HepG2 (cell line): ENCODE data around the gene KRTAP5-6. TPM values are rescaled to one million over a fixed set of nuclear protein-coding genes. Genes with fewer than 3 reads are reported as not detected.
A peak's percentile ranks its signal among the peaks of the same experiment; 100 is the strongest.

Source experiments
- ATAC-seq: fragments of 200-7000 bp; cut with Tn5 transposase; 3 replicates; pipeline ENCODE4 v1.9.1; 2020; ENCODE audit warnings: mild to moderate bottlenecking, moderate library complexity
- BruUV-seq: library from RNA; stranded (reverse); fragments of 400-500 nt; replicated peaks from 2 replicates; lab custom pipeline; 2021; lab: Mats Ljungman, UMichigan
- CTCF ChIA-PET: fragments of 300-600 bp; formaldehyde crosslinking; extraction: SDS; loops from one replicate; lab custom pipeline; 2021; ENCODE audit warnings: low total read pairs, inconsistent platforms, low intra/inter-chr PET ratio; lab: Yijun Ruan, JAX
- POLR2A ChIA-PET: fragments of 350-600 bp; sonication (Branson Sonifier 250); formaldehyde crosslinking; loops from one replicate; lab custom pipeline; 2020; ENCODE audit warnings: antibody characterized with exemption, inconsistent platforms; lab: Yijun Ruan, JAX
- DNase-seq: peaks from one replicate; pipeline ENCODE4 v3.0.0-alpha.2; 2015; ENCODE audit warnings: low spot score
- FAIRE-seq: peaks from 3 replicates; lab custom pipeline; 2011; peaks lifted over from hg19 to GRCh38; lab: Jason Lieb, UNC
- H2AFZ ChIP-seq: one replicate; pipeline ENCODE4 v1.6.1; 2011; ENCODE audit warnings: low read length, inconsistent platforms
- H3K27ac ChIP-seq: fragments of 300-600 bp; 3 replicates; pipeline ENCODE4 v1.8.0; 2011; ENCODE audit warnings: mixed run types, mild to moderate bottlenecking, mixed read lengths, low read length, inconsistent platforms; ENCODE audit not compliant: insufficient read depth; ENCODE audit errors: extremely low read length
- H3K27me3 ChIP-seq, 2 experiments: fragments of 200-600 bp in 1 of 2; 2 replicates in 1 of 2; 3 replicates in 1 of 2; pipeline versions ENCODE4 v1.6.0 to v1.8.0; 2011; ENCODE audit warnings: low read length in 2 of 2, mild to moderate bottlenecking in 2 of 2, moderate library complexity in 2 of 2, inconsistent platforms in 1 of 2; ENCODE audit not compliant: insufficient read depth in 2 of 2, control insufficient read depth in 1 of 2
- H3K36me3 ChIP-seq, 2 experiments: fragments of 200-600 bp in 1 of 2; replicated peaks in 1 of 2; 2 replicates in 1 of 2; 3 replicates in 1 of 2; pipeline versions ENCODE4 v1.5.1 to v1.8.0; 2011; ENCODE audit warnings: low read length in 2 of 2, inconsistent platforms in 1 of 2; ENCODE audit not compliant: insufficient read depth in 2 of 2, control insufficient read depth in 1 of 2
- H3K4me1 ChIP-seq: 2 replicates; pipeline ENCODE4 v1.5.1; 2012; ENCODE audit warnings: low read length, inconsistent platforms; ENCODE audit not compliant: insufficient read depth
- H3K4me2 ChIP-seq: 2 replicates; pipeline ENCODE4 v1.6.0; 2011; ENCODE audit warnings: low read depth, low read length, inconsistent platforms
- H3K4me3 ChIP-seq, 3 experiments: fragments of 200-600 bp in 1 of 3; sonication (generic), shearing (Covaris generic) in 1 of 3; replicated peaks in 1 of 3; 2 replicates each; pipeline ENCODE4 v1.5.1; 2011 to 2016; ENCODE audit warnings: low read length in 3 of 3, inconsistent platforms in 2 of 3, low read depth in 2 of 3, mild to moderate bottlenecking in 2 of 3, control low read depth in 1 of 3, mixed read lengths in 1 of 3; ENCODE audit not compliant: insufficient read depth in 1 of 3
- H3K79me2 ChIP-seq: one replicate; pipeline ENCODE4 v1.6.1; 2011; ENCODE audit warnings: low read length, inconsistent platforms; ENCODE audit not compliant: insufficient read depth
- H3K9ac ChIP-seq: 2 replicates; pipeline ENCODE4 v1.6.0; 2011; ENCODE audit warnings: mild to moderate bottlenecking, low read depth, low read length, inconsistent platforms; ENCODE audit not compliant: insufficient read depth
- H3K9me3 ChIP-seq: 2 replicates; pipeline ENCODE4 v1.5.1; 2012; ENCODE audit warnings: mild to moderate bottlenecking, low read length
- H4K20me1 ChIP-seq: 2 replicates; pipeline ENCODE4 v1.6.0; 2011; ENCODE audit warnings: inconsistent platforms, mild to moderate bottlenecking, low read length, moderate library complexity; ENCODE audit not compliant: insufficient read depth
- ATAD3A ChIP-seq: sonication (generic); formaldehyde crosslinking; IDR thresholded peaks from 2 replicates; pipeline ENCODE4 v1.4.0; 2020; ENCODE audit warnings: missing genetic modification reagents
- BCL6 ChIP-seq: IDR thresholded peaks from 2 replicates; pipeline ENCODE4 v1.6.1; 2016; ENCODE audit warnings: missing genetic modification reagents, missing compliant biosample characterization
- CAMTA2 ChIP-seq: sonication (generic); formaldehyde crosslinking; IDR thresholded peaks from 2 replicates; pipeline ENCODE4 v1.4.0; 2020; ENCODE audit warnings: mild to moderate bottlenecking, missing genetic modification reagents, borderline replicate concordance
- ETV5 ChIP-seq: IDR thresholded peaks from 2 replicates; pipeline ENCODE4 v1.6.1; 2018; ENCODE audit warnings: missing biosample characterization, missing genetic modification reagents, inconsistent platforms, borderline replicate concordance
- FOXA1 ChIP-seq, 2 experiments: fragments of 450-650 bp in 1 of 2; sonication (generic) in 1 of 2; formaldehyde crosslinking in 1 of 2; IDR thresholded peaks; 2 replicates each; pipeline versions ENCODE4 v1.4.0 to v1.6.1; 2016 to 2020; ENCODE audit warnings: missing genetic modification reagents in 1 of 2
- GATA4 ChIP-seq: sonication (generic); IDR thresholded peaks from 2 replicates; pipeline ENCODE4 v1.6.1; 2016; ENCODE audit warnings: antibody characterized with exemption, low read depth, borderline replicate concordance
- MTA1 ChIP-seq: sonication (generic); formaldehyde crosslinking; IDR thresholded peaks from 2 replicates; pipeline ENCODE4 v1.4.0; 2020; ENCODE audit warnings: missing genetic modification reagents, mild to moderate bottlenecking, borderline replicate concordance
- SIN3B ChIP-seq: fragments of 150-350 bp; IDR thresholded peaks from 2 replicates; pipeline ENCODE4 v1.6.1; 2014; ENCODE audit warnings: low read length
- ZBTB8A ChIP-seq: sonication (generic); formaldehyde crosslinking; IDR thresholded peaks from 2 replicates; pipeline ENCODE4 v1.4.0; 2020; ENCODE audit warnings: mild to moderate bottlenecking, low read depth, missing genetic modification reagents, borderline replicate concordance
- ZFP36L2 ChIP-seq: sonication (generic); formaldehyde crosslinking; IDR thresholded peaks from 2 replicates; pipeline ENCODE4 v1.4.0; 2020; ENCODE audit warnings: missing genetic modification reagents
- ZNF619 ChIP-seq: sonication (generic); formaldehyde crosslinking; IDR thresholded peaks from 2 replicates; pipeline ENCODE4 v1.4.0; 2020; ENCODE audit warnings: mild to moderate bottlenecking, missing genetic modification reagents
- ZNF780A ChIP-seq: sonication (generic); formaldehyde crosslinking; IDR thresholded peaks from 2 replicates; pipeline ENCODE4 v1.8.0; 2022; ENCODE audit warnings: mild to moderate bottlenecking, missing genetic modification reagents, moderate library complexity
- WGBS: methylation state at CpG from one replicate; pipeline ENCODE4 v1.1.6; 2017; ENCODE audit warnings: low lambda C conversion rate; 5-methylcytosine and 5-hydroxymethylcytosine counted together
- in situ Hi-C: cut with HindIII; loops from 2 replicates; pipeline ENCODE4 v1.10.0; 2017; ENCODE audit warnings: low pct_unique_long_range_greater_than_20kb; ENCODE audit not compliant: extremely low pct_ligation_motif_present
- intact Hi-C: fragments of 100-400 bp; cut with micrococcal nuclease; formaldehyde crosslinking; loops from one replicate; pipeline ENCODE4 v1.10.0; 2022; ENCODE audit not compliant: unreplicated experiment
- polyA plus RNA-seq, 8 experiments: library from polyadenylated mRNA; depleted of rRNA in 3 of 8; stranded (reverse) in 7 of 8; unstranded in 1 of 8; fragments of >200 nt; fragmentation: Illumina TruSeq in 4 of 8; extraction: Trizol in 4 of 8; gene quantifications; 2 replicates each; pipeline versions ENCODE4 v1.2.1 to v1.2.3, GENCODE V29; 2011 to 2016; ENCODE audit warnings: low read depth in 4 of 8, missing spikeins in 1 of 8, mixed read lengths in 1 of 8; ENCODE audit not compliant: insufficient read depth in 1 of 8
- total RNA-seq, 5 experiments: library from RNA; depleted of rRNA; stranded (reverse); fragments of >200 nt; fragmentation: Illumina TruSeq; extraction: Trizol; gene quantifications; 2 replicates each; pipeline ENCODE4 v1.2.3, GENCODE V29; 2016; ENCODE audit warnings: low read depth in 1 of 5
- TF ChIP-seq, protein P1 (sequence below): sonication (generic); formaldehyde crosslinking; IDR thresholded peaks from 2 replicates; pipeline ENCODE4 v1.4.0; 2020; ENCODE audit warnings: missing genetic modification reagents
- TF ChIP-seq, protein P2 (sequence below): sonication (generic); formaldehyde crosslinking; IDR thresholded peaks from 2 replicates; pipeline ENCODE4 v1.8.0; 2022; ENCODE audit warnings: mild to moderate bottlenecking, missing genetic modification reagents, borderline replicate concordance
- TF ChIP-seq, protein P3 (sequence below): sonication (generic); formaldehyde crosslinking; conservative IDR thresholded peaks from 2 replicates; pipeline ENCODE4 v1.4.0; 2020; ENCODE audit warnings: missing genetic modification reagents
- TF ChIP-seq, protein P4 (sequence below): sonication (generic); formaldehyde crosslinking; IDR thresholded peaks from 2 replicates; pipeline ENCODE4 v1.4.0; 2020; ENCODE audit warnings: mild to moderate bottlenecking, missing genetic modification reagents

Gene KRTAP5-6
- total and polyA plus RNA-seq, 2 of the 13 experiments (the other 11 are each of a cell fraction or from before 2014, with no cell fraction given): not detected

DNA sequence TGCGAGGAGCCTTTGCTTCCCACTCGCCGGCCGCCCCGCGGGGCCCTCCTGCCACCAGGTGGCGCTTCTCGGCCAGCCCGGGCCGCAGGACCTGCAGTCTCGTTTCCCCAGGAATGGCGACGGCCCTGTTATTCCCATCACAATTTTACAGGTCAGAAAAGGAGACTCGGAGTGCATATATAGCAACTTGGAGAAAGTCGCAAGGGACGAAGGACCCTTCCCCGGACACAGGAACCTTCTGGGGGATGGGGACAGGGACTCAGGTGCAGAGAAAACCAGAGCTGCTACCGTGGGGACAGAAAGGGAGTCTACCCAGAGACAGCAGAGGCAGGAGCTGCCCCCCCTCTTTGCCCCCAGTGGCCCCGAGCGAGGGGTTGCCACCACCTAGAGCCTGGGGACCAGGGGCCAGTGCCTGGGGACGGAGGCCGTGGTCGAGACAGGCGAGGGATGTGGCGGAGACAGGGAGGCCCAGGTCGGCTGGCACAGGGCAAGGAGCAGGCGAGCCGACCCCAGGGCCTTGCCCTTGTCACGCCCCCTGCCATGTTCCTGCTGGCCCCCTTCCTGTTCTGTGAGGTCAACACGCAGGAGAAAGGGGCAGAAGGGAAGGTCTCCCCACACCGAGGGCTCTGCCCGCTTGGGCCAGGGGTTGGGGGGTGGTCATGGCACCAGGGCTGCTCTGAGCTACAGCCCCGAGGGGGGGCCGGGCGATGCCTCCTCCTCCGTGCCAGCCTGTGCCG, 3.5 kb upstream of the KRTAP5-6 start:
- Histone ChIP-seq H3K4me1 (peaks cover 76% of the 10 kb centered on the region), H3K27me3 (peaks cover 0 to 3% of the 10 kb centered on the region in 2 experiments; a peak in 3 of 5 replicates), H3K9ac (peak overlapping the region; percentile 73), H3K9me3 (no peaks in the 10 kb centered on the region), H3K79me2 (peaks cover 2% of the 10 kb centered on the region), H3K4me2 (peak overlapping the region; percentile 65), H2AFZ (no peak overlapping the region), H3K4me3 (peak overlapping the region in 2 of 3 experiments; percentile 14 to 58; a peak in 5 of 6 replicates), H3K36me3 (no peaks in the 10 kb centered on the region), H3K27ac (peak overlapping the region; percentile 100), H4K20me1 (no peaks in the 10 kb centered on the region)
- ChIA-PET POLR2A (interaction anchor here (0.7 to 5.5 kb wide), 18 partner anchors 11 to 707 kb away, joined by 3 to 141 read pairs (median 8); partner anchors contain the start of gene TSSC4), CTCF (interaction anchor here (0.8 to 4.5 kb wide), 9 partner anchors 19 to 463 kb away, joined by 3 to 44 read pairs (median 9); partner anchors contain the start of gene SYT8)
- no TSS peak for BruUV-seq
- 5% methylated on average over 17 of the region's 37 CpGs for WGBS
- ATAC-seq (no peak), DNase-seq (peak; percentile 50), FAIRE-seq (no peak)
- intact Hi-C loops: loop anchor here (1.0 to 2.0 kb wide), 3 partner anchors 41 to 457 kb away; no protein-coding TSS in a partner anchor
- in situ Hi-C loops: loop anchor here (5.0 kb wide), 1 partner anchor 36 kb away; no protein-coding TSS in a partner anchor
- TF ChIP-seq, protein P1, sequence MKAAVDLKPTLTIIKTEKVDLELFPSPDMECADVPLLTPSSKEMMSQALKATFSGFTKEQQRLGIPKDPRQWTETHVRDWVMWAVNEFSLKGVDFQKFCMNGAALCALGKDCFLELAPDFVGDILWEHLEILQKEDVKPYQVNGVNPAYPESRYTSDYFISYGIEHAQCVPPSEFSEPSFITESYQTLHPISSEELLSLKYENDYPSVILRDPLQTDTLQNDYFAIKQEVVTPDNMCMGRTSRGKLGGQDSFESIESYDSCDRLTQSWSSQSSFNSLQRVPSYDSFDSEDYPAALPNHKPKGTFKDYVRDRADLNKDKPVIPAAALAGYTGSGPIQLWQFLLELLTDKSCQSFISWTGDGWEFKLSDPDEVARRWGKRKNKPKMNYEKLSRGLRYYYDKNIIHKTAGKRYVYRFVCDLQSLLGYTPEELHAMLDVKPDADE (CRISPR knock-in tag): no peak
- TF ChIP-seq MTA1 (CRISPR knock-in tag) (peak; percentile 76; the same call in 1 of the 2 replicates), ATAD3A (no peak), SIN3B (no peak), ETV5 (CRISPR knock-in tag) (no peak), ZNF619 (CRISPR knock-in tag) (no peak), ZBTB8A (CRISPR knock-in tag) (no peak), BCL6 (peak; percentile 40; the same call in 1 of the 2 replicates), GATA4 (no peak), CAMTA2 (CRISPR knock-in tag) (no peak; the same call in 1 of the 2 replicates), ZFP36L2 (CRISPR knock-in tag) (no peak), ZNF780A (CRISPR knock-in tag) (no peak), FOXA1 (IDR thresholded peaks at IDR 0.05) (no peak), FOXA1 (CRISPR knock-in tag; IDR thresholded peaks at IDR 0.05) (0 out of 2 replicates have a peak, but pooled peaks have one; percentile 2)
- TF ChIP-seq, protein P2, sequence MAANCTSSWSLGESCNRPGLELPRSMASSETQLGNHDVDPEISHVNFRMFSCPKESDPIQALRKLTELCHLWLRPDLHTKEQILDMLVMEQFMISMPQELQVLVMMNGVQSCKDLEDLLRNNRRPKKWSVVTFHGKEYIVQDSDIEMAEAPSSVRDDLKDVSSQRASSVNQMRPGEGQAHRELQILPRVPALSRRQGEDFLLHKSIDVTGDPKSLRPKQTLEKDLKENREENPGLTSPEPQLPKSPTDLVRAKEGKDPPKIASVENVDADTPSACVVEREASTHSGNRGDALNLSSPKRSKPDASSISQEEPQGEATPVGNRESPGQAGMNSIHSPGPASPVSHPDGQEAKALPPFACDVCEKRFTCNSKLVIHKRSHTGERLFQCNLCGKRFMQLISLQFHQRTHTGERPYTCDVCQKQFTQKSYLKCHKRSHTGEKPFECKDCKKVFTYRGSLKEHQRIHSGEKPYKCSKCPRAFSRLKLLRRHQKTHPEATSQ: 0 out of 2 replicates have a peak, but pooled peaks have one; percentile 64
- TF ChIP-seq, protein P3, sequence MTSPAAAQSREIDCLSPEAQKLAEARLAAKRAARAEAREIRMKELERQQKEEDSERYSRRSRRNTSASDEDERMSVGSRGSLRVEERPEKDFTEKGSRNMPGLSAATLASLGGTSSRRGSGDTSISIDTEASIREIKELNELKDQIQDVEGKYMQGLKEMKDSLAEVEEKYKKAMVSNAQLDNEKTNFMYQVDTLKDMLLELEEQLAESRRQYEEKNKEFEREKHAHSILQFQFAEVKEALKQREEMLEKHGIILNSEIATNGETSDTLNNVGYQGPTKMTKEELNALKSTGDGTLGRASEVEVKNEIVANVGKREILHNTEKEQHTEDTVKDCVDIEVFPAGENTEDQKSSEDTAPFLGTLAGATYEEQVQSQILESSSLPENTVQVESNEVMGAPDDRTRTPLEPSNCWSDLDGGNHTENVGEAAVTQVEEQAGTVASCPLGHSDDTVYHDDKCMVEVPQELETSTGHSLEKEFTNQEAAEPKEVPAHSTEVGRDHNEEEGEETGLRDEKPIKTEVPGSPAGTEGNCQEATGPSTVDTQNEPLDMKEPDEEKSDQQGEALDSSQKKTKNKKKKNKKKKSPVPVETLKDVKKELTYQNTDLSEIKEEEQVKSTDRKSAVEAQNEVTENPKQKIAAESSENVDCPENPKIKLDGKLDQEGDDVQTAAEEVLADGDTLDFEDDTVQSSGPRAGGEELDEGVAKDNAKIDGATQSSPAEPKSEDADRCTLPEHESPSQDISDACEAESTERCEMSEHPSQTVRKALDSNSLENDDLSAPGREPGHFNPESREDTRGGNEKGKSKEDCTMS (CRISPR knock-in tag): no peak
- TF ChIP-seq, protein P4, sequence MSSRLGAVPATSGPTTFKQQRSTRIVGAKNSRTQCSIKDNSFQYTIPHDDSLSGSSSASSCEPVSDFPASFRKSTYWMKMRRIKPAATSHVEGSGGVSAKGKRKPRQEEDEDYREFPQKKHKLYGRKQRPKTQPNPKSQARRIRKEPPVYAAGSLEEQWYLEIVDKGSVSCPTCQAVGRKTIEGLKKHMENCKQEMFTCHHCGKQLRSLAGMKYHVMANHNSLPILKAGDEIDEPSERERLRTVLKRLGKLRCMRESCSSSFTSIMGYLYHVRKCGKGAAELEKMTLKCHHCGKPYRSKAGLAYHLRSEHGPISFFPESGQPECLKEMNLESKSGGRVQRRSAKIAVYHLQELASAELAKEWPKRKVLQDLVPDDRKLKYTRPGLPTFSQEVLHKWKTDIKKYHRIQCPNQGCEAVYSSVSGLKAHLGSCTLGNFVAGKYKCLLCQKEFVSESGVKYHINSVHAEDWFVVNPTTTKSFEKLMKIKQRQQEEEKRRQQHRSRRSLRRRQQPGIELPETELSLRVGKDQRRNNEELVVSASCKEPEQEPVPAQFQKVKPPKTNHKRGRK (CRISPR knock-in tag): peak; percentile 60; the same call in 1 of the 2 replicates
